PC-9 (cell line): ENCODE data around the gene TMEM11.

ENCODE experiments used
- CTCF ChIP-seq: fragments of 200-600 bp; sonication (generic); conservative IDR thresholded peaks from 2 replicates; pipeline ENCODE4 v1.6.1; 2017; ENCODE audit warnings: mixed run types, antibody characterized with exemption, mild to moderate bottlenecking, moderate library complexity
- EZH2 ChIP-seq: fragments of 200-600 bp; sonication (generic); IDR thresholded peaks from 2 replicates; pipeline ENCODE4 v1.8.0; 2017; ENCODE audit warnings: antibody characterized with exemption, low read depth

- TF ChIP-seq CTCF, result no peak
- no peak for TF ChIP-seq EZH2
Measured at GRCh38 chr17:21177401-21177800, 36.6 kb downstream of the TMEM11 start.
